ENCODE results near the gene ACKR2. TPM values are rescaled to one million over a fixed set of nuclear protein-coding genes. Genes with fewer than 3 reads are reported as not detected.

The ACKR2 gene
- total RNA-seq, 1 experiment from 2014 or later = not detected

DNA sequence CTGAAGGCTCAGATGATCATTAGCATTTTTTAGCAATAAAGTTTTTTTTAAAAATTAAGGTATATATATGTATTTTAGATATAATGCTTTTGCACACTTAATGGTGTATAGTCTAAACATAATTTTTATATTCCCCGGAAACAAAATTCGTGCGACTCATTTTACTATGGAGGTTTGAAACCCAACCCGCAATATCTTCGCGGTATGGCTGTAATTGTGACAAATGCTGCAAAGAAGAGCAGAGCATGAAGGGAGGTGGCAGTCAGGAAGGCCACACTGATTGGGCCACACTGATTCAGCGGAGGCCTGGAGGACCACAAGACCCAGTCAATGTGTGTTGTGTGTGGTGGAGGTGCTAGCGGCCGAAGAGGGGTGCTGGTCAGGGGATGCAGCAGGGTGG is 70.9 kb downstream of the ACKR2 start:
- Histone ChIP-seq H3K18ac (ENCODE audit: insufficient read length, low read depth, low read length) (no peak overlapping the region), H2AK5ac (ENCODE audit: insufficient read length, low read length) (no peak overlapping the region), H3K56ac (ENCODE audit: insufficient read length, low read depth, low read length) (no peak overlapping the region), H2BK15ac (ENCODE audit: low read depth, low read length) (no peak overlapping the region), H2BK12ac (ENCODE audit: insufficient read length, low read depth, low read length) (no peak overlapping the region), H4K5ac (ENCODE audit: insufficient read length, low read depth, low read length) (no peak overlapping the region), H4K91ac (ENCODE audit: insufficient read length, low read depth, low read length) (no peak overlapping the region), H2BK20ac (ENCODE audit: low read depth, low read length, poor library complexity, severe bottlenecking) (no peak overlapping the region), H3K4ac (ENCODE audit: low read depth, low read length) (no peak overlapping the region), H3K4me2 (ENCODE audit: insufficient read depth, insufficient read length, low read length) (peak overlapping the region; percentile 35), H3K79me2 (ENCODE audit: insufficient read depth, low read length) (no peaks in the 10 kb centered on the region), H3K9ac (ENCODE audit: extremely low read depth, insufficient read length, low read length) (no peak overlapping the region), H2BK5ac (ENCODE audit: insufficient read length, low read length) (no peak overlapping the region), H2AFZ (ENCODE audit: low read length) (no peak overlapping the region), H4K20me1 (ENCODE audit: control insufficient read depth, insufficient read depth, insufficient read length) (no peaks in the 10 kb centered on the region), H3K4me1 (ENCODE audit: insufficient read depth, low read length) (peaks cover 4% of the 10 kb centered on the region; the same call in 1 of the 2 replicates), H3T11ph (ENCODE audit: low read length) (no peak overlapping the region), H3K79me1 (ENCODE audit: insufficient read depth, low read depth, low read length, poor library complexity, severe bottlenecking) (no peaks in the 10 kb centered on the region), H3K27ac (ENCODE audit: insufficient read length, low read depth, low read length) (no peak overlapping the region), H3K23me2 (ENCODE audit: insufficient read length, low read depth, low read length, poor library complexity, severe bottlenecking) (peaks cover 4% of the 10 kb centered on the region), H3K9me3 (ENCODE audit: control insufficient read depth, low read depth, low read length) (no peaks in the 10 kb centered on the region), H3K23ac (ENCODE audit: insufficient read length, low read depth, low read length) (no peak overlapping the region), H3K14ac (ENCODE audit: insufficient read depth, low read length) (no peak overlapping the region), H2BK120ac (ENCODE audit: low read depth, low read length, poor library complexity, severe bottlenecking) (no peak overlapping the region), H3K27me3 (ENCODE audit: insufficient read depth, low read length) (no peaks in the 10 kb centered on the region), H4K8ac (replicated peaks; ENCODE audit: insufficient read length, low read depth, low read length) (no peak overlapping the region)
- TF ChIP-seq, protein P1, sequence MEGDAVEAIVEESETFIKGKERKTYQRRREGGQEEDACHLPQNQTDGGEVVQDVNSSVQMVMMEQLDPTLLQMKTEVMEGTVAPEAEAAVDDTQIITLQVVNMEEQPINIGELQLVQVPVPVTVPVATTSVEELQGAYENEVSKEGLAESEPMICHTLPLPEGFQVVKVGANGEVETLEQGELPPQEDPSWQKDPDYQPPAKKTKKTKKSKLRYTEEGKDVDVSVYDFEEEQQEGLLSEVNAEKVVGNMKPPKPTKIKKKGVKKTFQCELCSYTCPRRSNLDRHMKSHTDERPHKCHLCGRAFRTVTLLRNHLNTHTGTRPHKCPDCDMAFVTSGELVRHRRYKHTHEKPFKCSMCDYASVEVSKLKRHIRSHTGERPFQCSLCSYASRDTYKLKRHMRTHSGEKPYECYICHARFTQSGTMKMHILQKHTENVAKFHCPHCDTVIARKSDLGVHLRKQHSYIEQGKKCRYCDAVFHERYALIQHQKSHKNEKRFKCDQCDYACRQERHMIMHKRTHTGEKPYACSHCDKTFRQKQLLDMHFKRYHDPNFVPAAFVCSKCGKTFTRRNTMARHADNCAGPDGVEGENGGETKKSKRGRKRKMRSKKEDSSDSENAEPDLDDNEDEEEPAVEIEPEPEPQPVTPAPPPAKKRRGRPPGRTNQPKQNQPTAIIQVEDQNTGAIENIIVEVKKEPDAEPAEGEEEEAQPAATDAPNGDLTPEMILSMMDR (conservative IDR thresholded peaks at IDR 0.05) = no peak
- Mint-ChIP-seq H3K36me3 (ENCODE audit: insufficient read depth in 1 of 3, low read depth in 3 of 3) (no peaks in the 10 kb centered on the region), H3K9me3 (no peaks in the 10 kb centered on the region), H3K4me1 (peaks cover 22 to 25% of the 10 kb centered on the region in 2 experiments), H3K27ac (no peak overlapping the region), H3K27me3 (ENCODE audit: low read depth) (peaks cover 3% of the 10 kb centered on the region; the same call in 1 of the 2 replicates), H3K4me3 (peak overlapping the region; percentile 63 to 67; a peak in 4 of 5 replicates)
- no peak for DNase-seq
- no CpG with 5 or more reads among the region's 9 CpGs for WGBS (ENCODE audit: extremely low coverage, insufficient read length, low lambda C conversion rate)
